Heart right ventricle (tissue), 16 donors: ENCODE measurements around the gene RFX1. TPM values are rescaled to one million over a fixed set of nuclear protein-coding genes. Genes with fewer than 3 reads are reported as not detected.

ENCODE experiments used
- ATAC-seq, 8 donors: fragments of 200-7000 bp; cut with Tn5 transposase; one replicate each; pipeline ENCODE4 v1.9.1; 2020; ENCODE audit warnings: mild to moderate bottlenecking in 8 of 8, moderate library complexity in 8 of 8, moderate number of reproducible peaks in 1 of 8
- DNase-seq, 2 donors: peaks; one replicate each; pipeline ENCODE4 v3.0.0-alpha.2; 2020
- H3K27ac ChIP-seq, 10 donors: fragments of 200-600 bp; sonication (generic) in 2 of 10; one replicate each; pipeline versions ENCODE4 v1.5.0 to v1.8.0; 2020 to 2022; ENCODE audit warnings: mild to moderate bottlenecking in 3 of 10
- H3K27me3 ChIP-seq, 7 donors: fragments of 200-600 bp; one replicate each; pipeline ENCODE4 v1.8.0; 2021 to 2022; ENCODE audit warnings: mild to moderate bottlenecking in 2 of 7
- H3K36me3 ChIP-seq, 9 donors: fragments of 200-600 bp; sonication (generic) in 1 of 9; one replicate each; pipeline versions ENCODE4 v1.5.0 to v1.8.0; 2020 to 2022; ENCODE audit warnings: mild to moderate bottlenecking in 2 of 9
- H3K4me1 ChIP-seq, 9 donors: fragments of 200-600 bp; sonication (generic) in 1 of 9; one replicate each; pipeline versions ENCODE4 v1.5.0 to v1.8.0; 2020 to 2022; ENCODE audit warnings: mild to moderate bottlenecking in 4 of 9
- H3K4me3 ChIP-seq, 10 donors: fragments of 200-600 bp; sonication (generic) in 2 of 10; one replicate each; pipeline versions ENCODE4 v1.5.0 to v1.8.0; 2020 to 2022; ENCODE audit warnings: mild to moderate bottlenecking in 7 of 10, moderate library complexity in 2 of 10
- H3K9me3 ChIP-seq, 11 donors: fragments of 200-600 bp in 10 of 11; sonication (generic) in 2 of 11; one replicate each; pipeline versions ENCODE4 v1.5.0 to v1.8.0; 2013 to 2022; ENCODE audit warnings: mild to moderate bottlenecking in 2 of 11, control low read depth in 1 of 11, moderate library complexity in 1 of 11
- WGBS, 2 donors: extraction: QIAGEN DNeasy Blood & Tissue Kit; methylation state at CpG; one replicate each; pipeline ENCODE4 v1.1.7; 2013; ENCODE audit warnings: inconsistent platforms in 1 of 2; 5-methylcytosine and 5-hydroxymethylcytosine counted together
- intact Hi-C, 10 donors: fragments of 100-400 bp; cut with DNase I; formaldehyde crosslinking; loops; one replicate each; pipeline versions ENCODE4 v1.11.1 to v1.14.2; 2022
- polyA plus RNA-seq, 2 donors: library from polyadenylated mRNA; stranded (reverse); fragments of 200-250 nt; gene quantifications; one replicate each; pipeline ENCODE4 v1.2.3, GENCODE V29; 2013
- total RNA-seq, 10 donors: library from RNA; stranded (reverse); fragmentation: NEBNext Ultra II Directional in 3 of 10; extraction: Animal tissue kit (Norgen Biotek cat#: 25700) in 3 of 10; gene quantifications; one replicate each; pipeline versions ENCODE4 v1.2.1 to v1.2.4, GENCODE V29; 2021 to 2023
- TF ChIP-seq, protein P1 (sequence below), 9 donors: fragments of 200-600 bp; sonication (generic) in 2 of 9; IDR thresholded peaks; one replicate each; pipeline versions ENCODE4 v1.5.0 to v1.8.0; 2021 to 2022; ENCODE audit warnings: antibody characterized with exemption in 9 of 9, mild to moderate bottlenecking in 5 of 9, moderate library complexity in 1 of 9
- donor health status: Arrhythmogenic right ventricular cardiomyopathy.
- donor health status: ischemic (EF 13 %, LVEDD 7.1; RV severe dilation, severe dysfunction).
- donor health status: healthy with polysubstance abuse.
- donor health status: DM: no; HTN: yes; CAD: no.
- donor health status: DM: no; HTN: no; CAD: no.
- donor health status: ischemic (EF 25% LVEDD 6.9; RV normal size, moderate dysfunction).
- donor health status: ischemic (EF 25% LVEDD 5.7; RV mildly dilated, moderate dysfunction).
- donor health status: healthy.
- donor health status: DM: yes; HTN: yes; CAD: no.
- donor health status: Ischemic cardiomyopathy.
- donor health status: ischemic (EF 35%, LVEDD 5.7; RV mildly dilated, moderate dysfunction).
- donor health status: nonischemic (EF 11% LVEDD 7.7; RV severe dilation, severe dysfunction).
- donor health status: DM: yes; HTN: yes; CAD: no.
- donor health status: PGD.
- donor health status: ischemic (EF 29% LVEDD 5.4; RV normal size, mild dysfunction).
- donor health status: nonischemic (EF 23%, LVEDD 6.1; RV moderate dilation, normal function).

RFX1 gene
- total and polyA plus RNA-seq, 12 donors, result 2.7 to 15.8 (median 11.8) TPM

DNA sequence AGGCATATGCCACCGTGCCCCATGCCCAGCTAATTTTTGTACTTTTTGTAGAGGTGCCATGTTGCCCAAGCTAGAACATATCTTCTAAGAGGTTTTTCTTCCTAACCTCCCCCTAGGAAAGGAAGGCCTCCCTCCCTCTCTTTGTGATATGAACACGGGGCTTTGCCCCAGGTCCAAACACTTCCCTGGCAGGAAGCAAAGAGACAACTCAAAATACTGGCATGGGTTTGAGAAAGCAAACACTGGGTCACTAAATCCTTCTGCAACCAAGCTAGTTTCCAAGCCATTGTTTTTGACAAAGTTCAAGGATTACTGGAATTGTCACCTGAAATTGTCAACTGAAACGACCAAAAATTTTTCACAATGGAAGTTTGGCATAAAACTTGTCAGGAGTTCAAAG, 91.3 kb downstream of the RFX1 start:
- Histone ChIP-seq H3K4me3 (no peak overlapping the region), H3K27ac (no peak overlapping the region), H3K9me3 (no peaks in the 10 kb centered on the region), H3K4me1 (peaks cover 0 to 24% (median 7%) of the 10 kb centered on the region in 9 donors), H3K27me3 (no peaks in the 10 kb centered on the region), H3K36me3 (peaks cover 5 to 100% (median 47%) of the 10 kb centered on the region in 9 donors)
- DNase-seq (no peak), ATAC-seq (no peak)
- intact Hi-C loops, result no loop called here
- 84 to 87% methylated on average over 3 of the region's 3 CpGs for WGBS, 2 donors
- TF ChIP-seq, protein P1, sequence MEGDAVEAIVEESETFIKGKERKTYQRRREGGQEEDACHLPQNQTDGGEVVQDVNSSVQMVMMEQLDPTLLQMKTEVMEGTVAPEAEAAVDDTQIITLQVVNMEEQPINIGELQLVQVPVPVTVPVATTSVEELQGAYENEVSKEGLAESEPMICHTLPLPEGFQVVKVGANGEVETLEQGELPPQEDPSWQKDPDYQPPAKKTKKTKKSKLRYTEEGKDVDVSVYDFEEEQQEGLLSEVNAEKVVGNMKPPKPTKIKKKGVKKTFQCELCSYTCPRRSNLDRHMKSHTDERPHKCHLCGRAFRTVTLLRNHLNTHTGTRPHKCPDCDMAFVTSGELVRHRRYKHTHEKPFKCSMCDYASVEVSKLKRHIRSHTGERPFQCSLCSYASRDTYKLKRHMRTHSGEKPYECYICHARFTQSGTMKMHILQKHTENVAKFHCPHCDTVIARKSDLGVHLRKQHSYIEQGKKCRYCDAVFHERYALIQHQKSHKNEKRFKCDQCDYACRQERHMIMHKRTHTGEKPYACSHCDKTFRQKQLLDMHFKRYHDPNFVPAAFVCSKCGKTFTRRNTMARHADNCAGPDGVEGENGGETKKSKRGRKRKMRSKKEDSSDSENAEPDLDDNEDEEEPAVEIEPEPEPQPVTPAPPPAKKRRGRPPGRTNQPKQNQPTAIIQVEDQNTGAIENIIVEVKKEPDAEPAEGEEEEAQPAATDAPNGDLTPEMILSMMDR (IDR thresholded peaks at IDR 0.05), result no peak

DNA sequence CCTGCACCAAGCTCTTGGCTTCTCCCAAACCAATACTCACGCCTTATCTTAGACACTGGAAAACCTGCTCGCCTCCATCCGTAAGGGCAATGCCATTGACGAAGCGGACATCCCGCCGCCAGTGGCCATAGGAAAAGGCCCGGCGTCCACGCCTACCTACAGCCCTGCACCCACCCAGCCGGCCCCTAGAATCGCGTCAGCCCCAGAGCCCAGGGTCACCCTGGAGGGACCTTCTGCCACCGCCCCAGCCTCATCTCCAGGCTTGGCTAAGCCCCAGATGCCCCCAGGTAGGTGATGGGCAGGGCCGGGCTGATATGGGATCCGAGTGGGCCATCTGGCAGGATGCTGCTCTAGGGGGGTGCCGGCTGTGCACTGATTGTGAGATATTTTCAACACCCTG, 92.8 kb downstream of the RFX1 start:
- TF ChIP-seq, protein P1 (IDR thresholded peaks at IDR 0.05), result no peak
- no peak for ATAC-seq
- Histone ChIP-seq H3K9me3 (no peaks in the 10 kb centered on the region), H3K4me3 (no peak overlapping the region), H3K4me1 (peaks cover 0 to 21% (median 7%) of the 10 kb centered on the region in 9 donors), H3K27ac (no peak overlapping the region), H3K27me3 (no peaks in the 10 kb centered on the region), H3K36me3 (peaks cover 5 to 100% (median 47%) of the 10 kb centered on the region in 9 donors)
- no peak for DNase-seq
- intact Hi-C loops, result no loop called here
- 93 to 97% methylated on average over 17 of the region's 17 CpGs for WGBS, 2 donors

Other genes with a start within 250 kb of the RFX1 start
- gene MRI1, start 241.8 kb downstream of the RFX1 start, total RNA-seq, result 10 to 100 TPM in 9 of 10 donors, 1 to 10 TPM in 1; 9.9 to 18.7 (median 13.0) TPM
- gene MRI1, start 241.8 kb downstream of the RFX1 start, polyA plus RNA-seq, result 10 to 100 TPM; 12.5 to 17.0 TPM
- gene C19orf53, start 231.9 kb downstream of the RFX1 start, total RNA-seq, result 100 to 1,000 TPM in 2 of 10 donors, 10 to 100 TPM in 8; 80.5 to 101 (median 90.3) TPM
- gene C19orf53, start 231.9 kb downstream of the RFX1 start, polyA plus RNA-seq, result 100 to 1,000 TPM; 231 to 389 TPM
- 1 to 10 TPM; 2.1 to 7.1 (median 3.0) TPM for gene ZSWIM4, start 210.9 kb downstream of the RFX1 start, total RNA-seq
- 1 to 10 TPM; 1.2 to 1.5 TPM for gene ZSWIM4, start 210.9 kb downstream of the RFX1 start, polyA plus RNA-seq
- 1 to 10 TPM in 3 of 10 donors, under 1 TPM in 3, not detected in 4; 0.37 to 1.5 (median 0.98) TPM for gene NANOS3, start 129.2 kb downstream of the RFX1 start, total RNA-seq
- 1 to 10 TPM in 1 of 2 donors, under 1 TPM in 1; 0.41 to 2.9 TPM for gene NANOS3, start 129.2 kb downstream of the RFX1 start, polyA plus RNA-seq
- under 1 TPM in 8 of 10 donors, not detected in 2; 0.19 to 0.88 (median 0.63) TPM for gene BRME1, start 100.2 kb downstream of the RFX1 start, total RNA-seq
- gene BRME1, start 100.2 kb downstream of the RFX1 start, polyA plus RNA-seq, result 1 to 10 TPM in 1 of 2 donors, under 1 TPM in 1; 0.38 to 2.0 TPM
- 10 to 100 TPM; 13.2 to 30.2 (median 19.0) TPM for gene CC2D1A, start 100.1 kb downstream of the RFX1 start, total RNA-seq
- 10 to 100 TPM; 16.5 to 49.8 TPM for gene CC2D1A, start 100.1 kb downstream of the RFX1 start, polyA plus RNA-seq
- gene PODNL1, start 67.9 kb downstream of the RFX1 start, total RNA-seq, result 1 to 10 TPM in 7 of 10 donors, under 1 TPM in 3; 0.76 to 6.2 (median 1.8) TPM
- 1 to 10 TPM in 1 of 2 donors, under 1 TPM in 1; 0.90 to 2.3 TPM for gene PODNL1, start 67.9 kb downstream of the RFX1 start, polyA plus RNA-seq
- gene DCAF15, start 53.8 kb downstream of the RFX1 start, total RNA-seq, result 10 to 100 TPM; 15.5 to 21.2 (median 17.8) TPM
- gene DCAF15, start 53.8 kb downstream of the RFX1 start, polyA plus RNA-seq, result 10 to 100 TPM; 26.8 to 50.0 TPM
- gene RLN3, start 21.8 kb upstream of the RFX1 start, total RNA-seq, result not detected
- not detected for gene RLN3, start 21.8 kb upstream of the RFX1 start, polyA plus RNA-seq
- 1 to 10 TPM; 2.4 to 7.6 (median 3.4) TPM for gene IL27RA, start 25.4 kb upstream of the RFX1 start, total RNA-seq
- 1 to 10 TPM; 4.6 to 5.9 TPM for gene IL27RA, start 25.4 kb upstream of the RFX1 start, polyA plus RNA-seq
- gene PALM3, start 55.8 kb upstream of the RFX1 start, total RNA-seq, result under 1 TPM in 5 of 10 donors, not detected in 5; 0.14 to 0.94 (median 0.38) TPM
- gene PALM3, start 55.8 kb upstream of the RFX1 start, polyA plus RNA-seq, result under 1 TPM in 1 of 2 donors, not detected in 1; 0.14 TPM
- gene MISP3, start 66.5 kb upstream of the RFX1 start, total RNA-seq, result 10 to 100 TPM in 1 of 10 donors, 1 to 10 TPM in 9; 3.1 to 10.3 (median 5.9) TPM
- gene MISP3, start 66.5 kb upstream of the RFX1 start, polyA plus RNA-seq, result 10 to 100 TPM in 1 of 2 donors, 1 to 10 TPM in 1; 5.7 to 12.4 TPM
- not detected for gene C19orf67, start 79.5 kb upstream of the RFX1 start, total RNA-seq
- not detected for gene C19orf67, start 79.5 kb upstream of the RFX1 start, polyA plus RNA-seq
- gene SAMD1, start 84.4 kb upstream of the RFX1 start, total RNA-seq, result 10 to 100 TPM; 26.7 to 53.0 (median 33.7) TPM
- gene SAMD1, start 84.4 kb upstream of the RFX1 start, polyA plus RNA-seq, result 10 to 100 TPM; 34.4 to 55.3 TPM
- gene PRKACA, start 111.4 kb upstream of the RFX1 start, total RNA-seq, result 100 to 1,000 TPM; 473 to 691 (median 518) TPM
- 100 to 1,000 TPM; 196 to 214 TPM for gene PRKACA, start 111.4 kb upstream of the RFX1 start, polyA plus RNA-seq
- 1 to 10 TPM in 3 of 10 donors, under 1 TPM in 7; 0.17 to 5.6 (median 0.63) TPM for gene ASF1B, start 130.3 kb upstream of the RFX1 start, total RNA-seq
- gene ASF1B, start 130.3 kb upstream of the RFX1 start, polyA plus RNA-seq, result under 1 TPM; 0.59 to 0.90 TPM
- 10 to 100 TPM in 9 of 10 donors, 1 to 10 TPM in 1; 9.0 to 31.9 (median 13.1) TPM for gene ADGRL1, start 199.8 kb upstream of the RFX1 start, total RNA-seq
- 10 to 100 TPM in 1 of 2 donors, 1 to 10 TPM in 1; 5.1 to 12.5 TPM for gene ADGRL1, start 199.8 kb upstream of the RFX1 start, polyA plus RNA-seq